ENCODE measurements around the gene BMPR1A.
"Not testable (repeated sequence)": the region's sequence is repeated elsewhere in the genome, so short reads cannot be mapped to it uniquely, and the experiment has no call there.

BMPR1A gene

GRCh38 chr10:86849181-86849894 lies 92.9 kb downstream of the BMPR1A start:
- DNase-seq (ENCODE audit: low read depth in 3 of 3): no peak

GRCh38 chr10:86850481-86850880 lies 94.1 kb downstream of the BMPR1A start:
- DNase-seq (ENCODE audit: low read depth in 3 of 3): no peak

GRCh38 chr10:86851328-86852207 lies 95.1 kb downstream of the BMPR1A start:
- no peak for DNase-seq (ENCODE audit: low read depth in 3 of 3)

GRCh38 chr10:86853582-86853981 lies 97.2 kb downstream of the BMPR1A start:
- not testable (repeated sequence) for DNase-seq (ENCODE audit: low read depth in 3 of 3)

- no peak for DNase-seq (ENCODE audit: low read depth in 3 of 3)
Observed at GRCh38 chr10:86855513-86855912, 99.1 kb downstream of the BMPR1A start.

GRCh38 chr10:86856156-86856555 lies 99.7 kb downstream of the BMPR1A start:
- no peak for DNase-seq (ENCODE audit: low read depth in 3 of 3)

- no peak for DNase-seq (ENCODE audit: low read depth in 3 of 3)
Observed at GRCh38 chr10:86857128-86857721, 100.8 kb downstream of the BMPR1A start.

- DNase-seq (ENCODE audit: low read depth in 3 of 3): no peak
Observed at GRCh38 chr10:86858011-86858410, 101.6 kb downstream of the BMPR1A start.

GRCh38 chr10:86861351-86861750 lies 104.9 kb downstream of the BMPR1A start:
- DNase-seq (ENCODE audit: low read depth in 3 of 3): no peak

- no peak for DNase-seq (ENCODE audit: low read depth in 3 of 3)
Observed at GRCh38 chr10:86862373-86862772, 106.0 kb downstream of the BMPR1A start.

GRCh38 chr10:86862786-86863483 lies 106.5 kb downstream of the BMPR1A start:
- DNase-seq (ENCODE audit: low read depth in 3 of 3): no peak

- no peak for DNase-seq (ENCODE audit: low read depth in 3 of 3)
Observed at GRCh38 chr10:86863484-86863842, 107.0 kb downstream of the BMPR1A start.

GRCh38 chr10:86865011-86865811 lies 108.8 kb downstream of the BMPR1A start:
- not testable (repeated sequence) for DNase-seq (ENCODE audit: low read depth in 3 of 3)

- no peak for DNase-seq (ENCODE audit: low read depth in 3 of 3)
Observed at GRCh38 chr10:86867149-86867548, 110.7 kb downstream of the BMPR1A start.

- no peak for DNase-seq (ENCODE audit: low read depth in 3 of 3)
Observed at GRCh38 chr10:86868353-86868752, 111.9 kb downstream of the BMPR1A start.

GRCh38 chr10:86870679-86871078 lies 114.3 kb downstream of the BMPR1A start:
- DNase-seq (ENCODE audit: low read depth in 3 of 3): no peak

- DNase-seq (ENCODE audit: low read depth in 3 of 3): no peak
Observed at GRCh38 chr10:86871563-86872183, 115.3 kb downstream of the BMPR1A start.

GRCh38 chr10:86872757-86873156 lies 116.3 kb downstream of the BMPR1A start:
- no peak for DNase-seq (ENCODE audit: low read depth in 3 of 3)

GRCh38 chr10:86876748-86877147 lies 120.3 kb downstream of the BMPR1A start:
- no peak for DNase-seq (ENCODE audit: low read depth in 3 of 3)

GRCh38 chr10:86878983-86879713 lies 122.7 kb downstream of the BMPR1A start:
- DNase-seq (ENCODE audit: low read depth in 3 of 3): no peak

Data from stimulated activated CD4-positive, alpha-beta T cell treated with anti-CD3 and anti-CD28 coated beads, TNF-alpha, amount 100 ng/mL, for 48 hours (primary cell).